ENCODE results near the gene SORCS2.

Gene SORCS2

GRCh38 chr4:7281691-7282665 lies 89.6 kb downstream of the SORCS2 start:
- Mint-ChIP-seq H3K4me3 (no peak overlapping the region), H3K27me3 (peaks cover 10% of the 10 kb centered on the region), H3K36me3 (ENCODE audit: low read depth) (no peaks in the 10 kb centered on the region), H3K27ac (no peak overlapping the region), H3K4me1 (ENCODE audit: low read depth) (no peaks in the 10 kb centered on the region), H3K9me3 (no peaks in the 10 kb centered on the region)
- intact Hi-C loops (cut with micrococcal nuclease): no loop called here

DNA sequence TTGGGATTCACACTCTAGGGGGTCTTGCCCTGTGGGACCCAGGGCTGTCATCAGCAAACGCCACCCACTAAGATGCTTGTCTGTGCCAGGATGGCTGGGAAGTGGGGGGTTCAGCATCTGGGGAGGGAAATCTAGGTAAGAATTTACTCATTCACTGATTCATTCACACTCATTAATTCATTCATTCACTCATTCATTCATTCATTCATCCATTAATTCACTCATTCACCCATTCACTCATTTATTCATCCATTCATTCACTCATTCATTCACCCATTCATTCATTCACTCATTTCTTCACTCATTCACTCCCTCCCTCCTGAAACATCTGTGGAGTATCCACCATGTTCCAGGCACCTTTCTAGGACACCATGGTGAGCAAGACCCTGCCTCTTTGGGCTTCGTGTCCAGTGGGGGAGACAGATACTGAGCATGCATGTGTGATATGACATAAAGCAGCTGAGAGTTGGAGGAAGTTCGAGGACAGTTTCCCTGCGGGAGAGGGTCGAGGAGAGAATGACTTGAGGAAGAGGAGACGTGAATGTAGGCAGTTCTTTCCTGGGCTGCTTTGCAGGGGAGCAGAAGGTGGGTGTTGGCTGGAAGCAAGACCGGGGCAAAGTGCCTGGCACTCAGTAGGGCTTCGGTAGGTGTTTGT lies 90.6 kb downstream of the SORCS2 start:
- no peaks in the 10 kb centered on the region for H3K36me3 Mint-ChIP-seq (ENCODE audit: low read depth)
- H3K27me3 Mint-ChIP-seq: peaks cover 10% of the 10 kb centered on the region
- no peak overlapping the region for H3K4me3 Mint-ChIP-seq
- no peaks in the 10 kb centered on the region for H3K4me1 Mint-ChIP-seq (ENCODE audit: low read depth)
- H3K27ac Mint-ChIP-seq: no peak overlapping the region
- intact Hi-C loops (cut with micrococcal nuclease): no loop called here
- H3K9me3 Mint-ChIP-seq: no peaks in the 10 kb centered on the region

- Mint-ChIP-seq H3K4me3 (no peak overlapping the region), H3K4me1 (ENCODE audit: low read depth) (no peaks in the 10 kb centered on the region), H3K27ac (no peak overlapping the region), H3K9me3 (no peaks in the 10 kb centered on the region), H3K27me3 (peaks cover 10% of the 10 kb centered on the region), H3K36me3 (ENCODE audit: low read depth) (no peaks in the 10 kb centered on the region)
- intact Hi-C loops (cut with micrococcal nuclease): no loop called here
These were observed 93.1 kb downstream of the SORCS2 start for GRCh38 chr4:7285244-7286094.

DNA sequence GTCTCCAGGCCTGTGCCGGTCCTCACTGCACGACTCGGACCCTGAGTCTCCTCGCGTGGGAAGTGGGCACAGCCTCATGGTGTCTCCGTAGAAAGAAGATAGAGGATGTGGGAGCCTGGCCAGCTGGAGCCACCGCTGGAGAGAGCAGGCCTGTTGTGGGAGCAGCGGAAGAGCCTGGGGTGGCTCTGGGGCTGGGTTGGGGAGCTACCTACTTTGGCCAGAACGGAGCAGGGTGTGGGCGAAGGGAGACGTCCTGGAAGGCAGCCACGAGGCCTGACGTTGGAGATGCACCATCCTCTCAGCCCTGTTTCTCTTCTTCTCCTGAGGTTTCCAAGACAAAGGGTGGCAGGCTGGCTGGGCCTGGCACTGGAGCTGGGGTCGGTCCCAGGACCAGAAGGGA lies 93.8 kb downstream of the SORCS2 start:
- Mint-ChIP-seq H3K4me1 (ENCODE audit: low read depth) (no peaks in the 10 kb centered on the region), H3K27ac (no peak overlapping the region), H3K4me3 (no peak overlapping the region), H3K27me3 (peaks cover 10% of the 10 kb centered on the region), H3K9me3 (no peaks in the 10 kb centered on the region), H3K36me3 (ENCODE audit: low read depth) (no peaks in the 10 kb centered on the region)
- intact Hi-C loops (cut with micrococcal nuclease): no loop called here

DNA sequence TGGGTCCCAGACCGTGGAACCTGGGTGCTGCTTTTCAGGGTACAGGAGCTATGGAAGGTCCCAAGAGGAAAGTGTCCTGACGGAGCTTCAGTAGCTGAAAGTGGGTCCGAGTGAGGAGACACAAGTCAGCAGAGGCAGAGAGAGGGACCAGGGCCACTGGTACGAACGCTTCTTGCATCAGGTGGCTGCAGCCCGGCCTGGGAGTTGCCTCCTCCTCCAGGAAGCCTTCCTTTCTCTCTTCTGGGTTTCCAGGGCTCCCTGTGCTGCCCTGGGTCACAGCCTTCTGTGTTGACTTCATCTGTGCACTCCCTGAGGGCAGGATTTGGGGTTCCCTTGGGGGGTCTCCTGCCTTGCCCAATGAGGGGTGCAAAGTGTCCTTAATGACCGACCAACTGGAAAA lies 94.5 kb downstream of the SORCS2 start:
- no peak overlapping the region for H3K27ac Mint-ChIP-seq
- intact Hi-C loops (cut with micrococcal nuclease): no loop called here
- no peaks in the 10 kb centered on the region for H3K36me3 Mint-ChIP-seq (ENCODE audit: low read depth)
- no peaks in the 10 kb centered on the region for H3K9me3 Mint-ChIP-seq
- no peak overlapping the region for H3K4me3 Mint-ChIP-seq
- H3K27me3 Mint-ChIP-seq: peaks cover 7% of the 10 kb centered on the region
- H3K4me1 Mint-ChIP-seq (ENCODE audit: low read depth): no peaks in the 10 kb centered on the region

GRCh38 chr4:7287274-7287917 lies 95.1 kb downstream of the SORCS2 start:
- H3K4me3 Mint-ChIP-seq: no peak overlapping the region
- H3K27me3 Mint-ChIP-seq: peaks cover 5% of the 10 kb centered on the region
- H3K36me3 Mint-ChIP-seq (ENCODE audit: low read depth): no peaks in the 10 kb centered on the region
- no peaks in the 10 kb centered on the region for H3K4me1 Mint-ChIP-seq (ENCODE audit: low read depth)
- no peak overlapping the region for H3K27ac Mint-ChIP-seq
- no peaks in the 10 kb centered on the region for H3K9me3 Mint-ChIP-seq
- intact Hi-C loops (cut with micrococcal nuclease): no loop called here

DNA sequence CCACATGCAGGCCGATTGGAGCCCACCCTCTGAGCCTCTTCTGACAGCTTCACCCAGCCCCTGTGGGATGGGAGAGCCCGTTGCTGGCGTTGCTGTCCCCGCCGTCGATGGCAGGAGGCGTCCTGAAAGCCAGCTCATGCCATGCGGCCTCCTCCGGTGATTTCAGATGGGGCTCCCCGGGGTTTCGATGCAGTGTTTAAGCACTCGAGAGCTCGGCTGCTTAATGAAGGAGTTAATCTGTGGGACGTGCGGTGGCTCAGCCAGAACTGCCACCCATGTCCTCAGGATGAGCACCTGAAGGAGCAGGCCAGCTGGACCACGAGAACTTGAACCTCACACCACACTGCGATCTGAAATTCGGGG lies 95.6 kb downstream of the SORCS2 start:
- Mint-ChIP-seq H3K27ac (no peak overlapping the region), H3K36me3 (ENCODE audit: low read depth) (no peaks in the 10 kb centered on the region), H3K27me3 (peaks cover 3% of the 10 kb centered on the region), H3K4me1 (ENCODE audit: low read depth) (no peaks in the 10 kb centered on the region), H3K4me3 (no peak overlapping the region), H3K9me3 (no peaks in the 10 kb centered on the region)
- intact Hi-C loops (cut with micrococcal nuclease): no loop called here

DNA sequence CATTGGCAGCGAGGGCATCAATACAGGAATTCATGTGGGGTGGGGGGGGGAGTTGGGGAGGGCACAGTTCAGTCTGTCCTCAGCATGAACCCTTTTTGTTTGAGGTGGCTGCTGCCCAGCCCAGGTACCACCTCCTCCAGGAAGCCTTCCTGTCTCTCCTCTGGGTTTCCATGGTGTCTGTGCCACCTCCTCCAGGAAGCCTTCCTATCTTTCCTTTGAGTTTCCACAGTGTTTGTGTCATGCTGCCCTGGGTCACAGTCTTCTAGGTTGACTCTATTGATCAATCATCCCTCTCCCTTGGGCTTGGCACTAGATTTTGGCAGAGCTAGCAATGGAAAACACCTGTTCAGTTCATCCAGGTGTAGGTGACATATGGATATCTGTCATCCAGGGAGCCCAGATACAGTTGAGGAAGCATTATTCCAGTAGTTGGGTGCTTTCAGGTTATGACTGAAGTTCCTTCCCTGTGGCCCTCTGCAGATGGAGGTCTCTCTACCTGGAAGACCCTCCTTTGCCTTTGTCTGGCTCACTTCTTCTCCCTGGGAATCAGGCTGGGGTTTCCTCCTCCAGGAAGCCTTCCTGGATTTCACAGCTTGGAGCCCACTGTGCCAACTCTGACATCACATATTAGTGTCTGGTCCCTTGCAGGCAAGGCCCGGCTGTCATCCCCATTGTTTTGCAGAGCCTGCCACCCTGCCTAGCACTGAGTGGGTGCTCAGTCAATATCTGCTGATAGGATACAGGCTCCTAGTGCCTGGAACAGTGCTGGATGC lies 96.6 kb downstream of the SORCS2 start:
- Mint-ChIP-seq H3K36me3 (ENCODE audit: low read depth) (no peaks in the 10 kb centered on the region), H3K9me3 (no peaks in the 10 kb centered on the region), H3K4me3 (no peak overlapping the region), H3K27ac (no peak overlapping the region), H3K27me3 (no peaks in the 10 kb centered on the region), H3K4me1 (ENCODE audit: low read depth) (no peaks in the 10 kb centered on the region)
- intact Hi-C loops (cut with micrococcal nuclease): no loop called here

GRCh38 chr4:7289589-7289988 lies 97.3 kb downstream of the SORCS2 start:
- no peaks in the 10 kb centered on the region for H3K4me1 Mint-ChIP-seq (ENCODE audit: low read depth)
- no peak overlapping the region for H3K4me3 Mint-ChIP-seq
- H3K36me3 Mint-ChIP-seq (ENCODE audit: low read depth): no peaks in the 10 kb centered on the region
- H3K27me3 Mint-ChIP-seq: no peaks in the 10 kb centered on the region
- H3K27ac Mint-ChIP-seq: no peak overlapping the region
- intact Hi-C loops (cut with micrococcal nuclease): no loop called here
- no peaks in the 10 kb centered on the region for H3K9me3 Mint-ChIP-seq

DNA sequence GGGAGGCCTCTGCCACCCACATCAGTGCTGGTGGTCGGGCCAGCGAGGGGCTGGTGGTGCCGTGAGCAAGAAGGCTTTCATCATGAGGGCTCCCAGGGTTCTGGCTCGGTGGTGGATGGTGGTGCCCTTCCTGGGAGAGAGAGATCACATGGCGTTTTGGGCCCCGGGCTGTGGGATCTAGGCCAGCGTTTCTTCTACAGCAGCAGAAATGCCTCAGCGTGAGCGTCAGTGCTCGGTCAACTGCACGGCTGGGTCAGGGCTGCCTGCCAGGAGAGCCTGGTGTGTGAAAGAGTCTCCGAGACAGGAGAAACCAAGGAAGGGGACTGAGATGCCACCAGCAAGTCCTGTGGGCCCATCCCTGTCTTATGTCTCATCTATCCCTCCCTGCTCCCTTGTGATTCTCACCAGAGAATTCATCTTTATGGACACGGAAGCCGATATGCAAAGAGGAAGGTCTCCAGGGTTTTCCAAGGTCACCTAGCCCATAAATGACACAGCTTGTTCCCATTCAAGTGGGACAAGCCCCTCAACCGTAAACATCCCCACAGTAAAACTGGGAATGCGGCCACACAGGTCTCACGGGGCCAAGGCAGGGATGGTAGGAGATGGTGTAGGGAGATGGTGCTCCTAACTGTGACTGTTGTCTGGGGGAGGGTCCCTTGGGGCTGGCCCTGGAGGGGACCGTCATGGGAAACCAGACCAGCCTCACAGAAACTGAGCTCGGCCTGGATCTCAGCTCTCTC lies 99.2 kb downstream of the SORCS2 start:
- Mint-ChIP-seq H3K27me3 (no peaks in the 10 kb centered on the region), H3K9me3 (no peaks in the 10 kb centered on the region), H3K4me1 (ENCODE audit: low read depth) (no peaks in the 10 kb centered on the region), H3K36me3 (ENCODE audit: low read depth) (no peaks in the 10 kb centered on the region), H3K4me3 (no peak overlapping the region), H3K27ac (no peak overlapping the region)
- intact Hi-C loops (cut with micrococcal nuclease): no loop called here

- intact Hi-C loops (cut with micrococcal nuclease): no loop called here
- H3K9me3 Mint-ChIP-seq: no peaks in the 10 kb centered on the region
- H3K27ac Mint-ChIP-seq: no peak overlapping the region
- no peak overlapping the region for H3K4me3 Mint-ChIP-seq
- H3K4me1 Mint-ChIP-seq (ENCODE audit: low read depth): no peaks in the 10 kb centered on the region
- H3K27me3 Mint-ChIP-seq: peaks cover 4% of the 10 kb centered on the region
- no peaks in the 10 kb centered on the region for H3K36me3 Mint-ChIP-seq (ENCODE audit: low read depth)
These were observed 101.4 kb downstream of the SORCS2 start for GRCh38 chr4:7293703-7294102.

DNA sequence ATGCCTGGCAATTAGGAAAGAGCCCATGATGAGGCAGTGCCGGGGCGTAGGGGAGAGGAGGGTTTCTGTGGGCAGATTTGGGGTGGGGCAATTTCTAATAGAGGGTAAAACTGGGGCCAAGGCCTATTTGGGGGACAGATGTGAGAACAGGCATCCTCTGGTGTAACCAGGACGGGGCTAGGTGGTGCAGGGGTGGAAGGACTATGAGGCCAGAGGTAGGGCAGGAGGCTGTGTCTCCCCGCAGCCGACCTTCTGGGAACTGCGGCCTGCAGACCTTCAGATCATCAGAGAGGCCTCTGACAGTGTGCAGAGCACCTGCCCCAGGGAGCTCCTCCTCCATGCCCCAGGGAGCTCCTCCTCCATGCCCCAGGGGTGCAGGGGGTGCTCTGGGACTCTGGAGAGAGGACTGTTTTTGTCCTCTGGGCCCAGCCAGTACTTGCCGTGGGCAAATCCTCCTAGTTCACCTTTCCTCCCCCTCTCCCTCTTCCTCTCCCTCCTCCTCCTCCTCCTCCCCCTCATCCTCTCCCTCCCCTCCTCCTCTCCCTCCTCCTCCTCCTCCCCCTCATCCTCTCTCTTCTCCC lies 101.9 kb downstream of the SORCS2 start:
- no peaks in the 10 kb centered on the region for H3K36me3 Mint-ChIP-seq (ENCODE audit: low read depth)
- no peak overlapping the region for H3K27ac Mint-ChIP-seq
- H3K9me3 Mint-ChIP-seq: no peaks in the 10 kb centered on the region
- no peaks in the 10 kb centered on the region for H3K4me1 Mint-ChIP-seq (ENCODE audit: low read depth)
- H3K4me3 Mint-ChIP-seq: no peak overlapping the region
- peaks cover 7% of the 10 kb centered on the region for H3K27me3 Mint-ChIP-seq
- intact Hi-C loops (cut with micrococcal nuclease): no loop called here

Measured in dendritic cell treated with granulocyte-macrophage colony-stimulating factor and Interleukin-4, amounts not matched to agents 40 ng/mL and 50 ng/mL, for 4 days (primary cell).